ENCODE data around the gene ELAVL3. TPM values are rescaled to one million over a fixed set of nuclear protein-coding genes. Genes with fewer than 3 reads are reported as not detected.

ELAVL3 gene
- polyA plus RNA-seq, 2 of the 4 experiments (the other 2 are of a cell fraction) = 0.01 TPM; not detected in 1

DNA sequence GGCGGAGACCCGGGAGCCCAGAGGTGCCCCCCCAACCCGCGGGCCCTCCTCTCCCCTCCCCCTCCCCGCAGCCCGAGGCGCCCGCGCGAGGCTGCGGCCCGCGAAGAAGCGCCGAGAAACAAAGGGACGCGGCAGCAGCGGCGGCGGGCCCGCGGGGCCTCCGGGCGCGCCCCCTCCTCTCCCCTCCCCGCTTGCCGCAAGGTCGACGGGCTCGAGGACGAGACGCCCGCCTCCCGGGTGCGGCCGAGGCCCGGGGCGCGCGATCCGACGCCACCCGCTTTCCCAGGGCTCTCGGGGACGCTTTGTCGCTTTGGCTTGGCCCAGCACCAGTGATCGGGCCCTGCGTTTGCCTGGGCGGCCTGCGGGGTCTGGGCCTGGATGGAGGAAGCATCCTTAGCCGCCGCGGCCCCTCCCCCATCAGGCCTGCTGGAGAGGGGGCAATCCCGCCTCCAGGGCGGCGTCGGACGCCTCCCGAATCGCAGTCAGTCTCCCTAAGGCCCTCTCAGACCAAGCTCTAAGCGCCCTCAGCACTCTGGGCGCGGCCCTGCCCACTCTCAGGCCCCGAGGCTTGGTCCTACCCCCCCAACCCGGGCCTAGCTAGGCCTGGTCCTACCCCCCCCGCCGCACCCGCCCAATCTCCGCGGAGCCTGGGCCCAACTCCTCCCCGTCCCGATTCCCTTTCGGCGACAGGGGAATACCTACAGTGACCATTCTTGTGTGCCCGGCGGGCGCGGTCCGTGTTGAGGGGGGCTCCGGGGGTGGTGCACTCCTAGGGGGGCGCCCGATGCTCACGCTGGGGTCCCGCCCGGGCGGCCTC, 740 bp downstream of the ELAVL3 start:
- Histone ChIP-seq H3K4me2 (peak overlapping the region; percentile 38), H3K4me3 (no peak overlapping the region), H3K4me1 (0 out of 3 replicates have a peak, but pooled peaks cover 3% of the 10 kb centered on the region), H3K27ac (no peak overlapping the region), H3K9me3 (no peaks in the 10 kb centered on the region)
- 0% methylated on average over 1 of the region's 86 CpGs for WGBS (ENCODE audit: missing lambda C conversion rate)
- TF ChIP-seq JUN (IDR thresholded peaks at IDR 0.05) (no peak), HMGXB4 (CRISPR knock-in tag; IDR thresholded peaks at IDR 0.05; ENCODE audit: borderline replicate concordance) (no peak), CBX2 (IDR thresholded peaks at IDR 0.05; ENCODE audit: borderline replicate concordance, low read depth) (no peak), TP53 (CRISPR knock-in tag; IDR thresholded peaks at IDR 0.05) (no peak), POLR2A (IDR thresholded peaks at IDR 0.05; ENCODE audit: low read length) (no peak), NFE2L2 (conservative IDR thresholded peaks at IDR 0.05; ENCODE audit: low read length) (no peak), RCOR1 (IDR thresholded peaks at IDR 0.05; ENCODE audit: low read depth, low read length) (no peak)
- TF ChIP-seq, protein P1, sequence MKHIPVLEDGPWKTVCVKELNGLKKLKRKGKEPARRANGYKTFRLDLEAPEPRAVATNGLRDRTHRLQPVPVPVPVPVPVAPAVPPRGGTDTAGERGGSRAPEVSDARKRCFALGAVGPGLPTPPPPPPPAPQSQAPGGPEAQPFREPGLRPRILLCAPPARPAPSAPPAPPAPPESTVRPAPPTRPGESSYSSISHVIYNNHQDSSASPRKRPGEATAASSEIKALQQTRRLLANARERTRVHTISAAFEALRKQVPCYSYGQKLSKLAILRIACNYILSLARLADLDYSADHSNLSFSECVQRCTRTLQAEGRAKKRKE (CRISPR knock-in tag; IDR thresholded peaks at IDR 0.05; ENCODE audit: low read depth) = no peak
- FAIRE-seq (no peak), ATAC-seq (no peak), DNase-seq (ENCODE audit: low read depth in 1 of 2, low spot score in 1 of 2) (no peak)
- CTCF ChIA-PET = interaction anchor here (0.6 to 3.6 kb wide), 4 partner anchors 28 to 184 kb away, joined by 3 to 34 read pairs (median 4); partner anchors contain the start of gene TSPAN16
- POLR2A ChIA-PET = interaction anchor here (0.5 to 0.6 kb wide), 2 partner anchors 187 to 255 kb away, joined by 3 read pairs; no protein-coding TSS in a partner anchor

DNA sequence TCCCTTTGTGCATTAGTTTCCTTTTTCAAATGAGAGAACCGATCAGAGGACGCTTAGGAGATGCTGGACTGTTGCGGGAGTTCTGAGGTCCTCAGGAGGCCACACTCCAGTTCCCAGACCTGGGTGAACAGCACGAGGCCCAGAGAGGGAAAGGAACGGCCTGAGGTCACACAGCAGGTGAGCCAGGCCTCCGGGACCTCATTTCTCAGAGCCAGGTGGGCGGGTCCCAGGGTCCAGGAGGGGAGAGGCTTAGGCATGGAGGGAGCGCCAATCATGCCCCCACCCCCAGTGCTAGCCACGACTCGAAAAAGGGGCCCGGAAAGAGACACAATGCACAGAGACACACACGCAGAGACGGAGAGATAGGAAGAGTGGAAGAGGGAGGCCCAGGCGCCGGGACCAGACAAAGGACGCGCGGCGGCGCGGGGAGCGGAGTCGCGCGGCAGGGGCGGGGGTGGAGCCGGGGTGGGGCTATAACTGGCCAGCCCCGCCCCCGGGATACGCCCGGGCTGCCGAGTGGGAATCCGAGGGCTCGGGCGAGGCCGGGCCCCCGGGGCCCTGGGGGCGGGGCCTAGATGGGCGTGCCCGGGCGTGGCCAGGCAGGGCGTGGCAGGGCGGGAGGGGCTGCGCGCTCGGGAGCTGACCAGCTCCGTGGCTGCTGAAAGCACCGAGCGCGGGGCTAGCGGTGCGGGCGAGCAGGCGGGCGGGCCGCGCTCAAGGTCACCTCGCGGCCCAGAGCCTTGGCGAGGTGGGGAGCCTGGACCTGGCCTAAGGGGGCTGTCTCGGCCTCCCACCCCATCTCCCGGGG, 1.6 kb downstream of the ELAVL3 start:
- Histone ChIP-seq H3K9me3 (no peaks in the 10 kb centered on the region), H3K27ac (no peak overlapping the region), H3K4me2 (peak overlapping the region; percentile 38; the same call in 1 of the 3 replicates), H3K4me3 (no peak overlapping the region), H3K4me1 (0 out of 3 replicates have a peak, but pooled peaks cover 3% of the 10 kb centered on the region)
- DNase-seq (ENCODE audit: low read depth in 1 of 2, low spot score in 1 of 2) = no peak
- ATAC-seq = no peak
- FAIRE-seq = no peak
- WGBS (ENCODE audit: missing lambda C conversion rate) = 88% methylated on average over 21 of the region's 62 CpGs
- no peak for TF ChIP-seq HEYL (CRISPR knock-in tag; IDR thresholded peaks at IDR 0.05)
- 0 out of 2 replicates have a peak, but pooled peaks have one; percentile 39 for TF ChIP-seq REST (IDR thresholded peaks at IDR 0.05)
- no peak for TF ChIP-seq HES2 (IDR thresholded peaks at IDR 0.05)
- CTCF ChIA-PET = interaction anchor here (1.3 kb wide), 1 partner anchor 29 kb away, joined by 3 read pairs; no protein-coding TSS in a partner anchor
- POLR2A ChIA-PET = no interaction called here
